AG09309 (cell line): ENCODE data around the gene ZDHHC24.

Source experiments
- DNase-seq: peaks from one replicate; pipeline ENCODE4 v3.0.0-alpha.2; 2010; ENCODE audit warnings: low read depth
- H3K4me3 ChIP-seq: 2 replicates; pipeline ENCODE4 v1.5.1; 2011; ENCODE audit warnings: mild to moderate bottlenecking, low read depth, low read length, moderate library complexity; ENCODE audit not compliant: control insufficient read depth
- CTCF ChIP-seq: IDR thresholded peaks from 2 replicates; pipeline ENCODE4 v1.5.1; 2011; ENCODE audit warnings: mild to moderate bottlenecking, low read depth, low read length, inconsistent platforms; ENCODE audit not compliant: insufficient read depth, control insufficient read depth; ENCODE audit errors: missing control alignments

The ZDHHC24 gene

DNA sequence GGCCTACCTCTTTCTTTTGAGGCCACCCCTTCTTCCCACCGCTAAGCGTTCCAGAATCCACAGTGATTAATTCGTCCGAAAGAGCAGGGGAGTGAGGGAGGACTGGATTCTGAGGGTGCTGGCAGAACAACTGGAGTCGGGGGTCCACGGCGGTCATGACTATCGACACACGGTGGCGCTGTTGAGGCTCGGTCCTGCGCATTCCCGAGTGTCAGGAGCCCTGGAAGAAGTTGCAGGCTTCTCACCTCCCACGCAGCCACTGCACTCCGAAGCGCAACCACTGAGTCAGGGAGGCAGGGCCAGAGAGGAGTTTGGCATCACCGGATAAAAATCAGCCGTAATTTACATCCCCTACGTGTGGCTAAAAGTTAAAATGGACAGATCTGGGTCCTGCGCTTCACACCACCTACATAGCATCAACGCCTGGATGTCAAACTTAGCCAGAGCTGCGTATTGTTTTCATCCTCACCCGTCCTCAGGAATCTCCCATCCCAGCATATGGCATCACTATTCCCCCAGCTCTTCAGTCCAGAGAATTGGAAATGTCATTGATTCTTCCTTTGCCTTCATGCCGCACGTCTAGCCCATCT, 33.3 kb upstream of the ZDHHC24 start:
- TF ChIP-seq CTCF: peak; percentile 85
- peak; percentile 23 for DNase-seq
- no peak overlapping the region for H3K4me3 ChIP-seq

DNA sequence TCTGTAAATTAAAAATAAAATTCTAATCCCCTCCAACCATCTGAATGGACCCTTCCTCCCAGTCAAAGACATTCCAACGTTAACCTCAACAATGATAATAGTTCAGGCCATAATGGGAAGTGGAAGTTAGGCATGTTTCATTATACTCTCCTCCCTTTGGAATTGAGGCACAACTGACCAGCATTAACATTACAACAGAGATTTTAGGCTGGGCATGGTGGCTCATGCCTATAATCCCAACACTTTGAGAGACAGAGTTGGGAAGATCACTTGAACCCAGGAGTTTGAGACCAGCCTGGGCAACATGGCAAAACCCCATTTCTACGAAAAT, 25.0 kb upstream of the ZDHHC24 start:
- H3K4me3 ChIP-seq: no peak overlapping the region
- DNase-seq: no peak
- TF ChIP-seq CTCF: no peak

DNA sequence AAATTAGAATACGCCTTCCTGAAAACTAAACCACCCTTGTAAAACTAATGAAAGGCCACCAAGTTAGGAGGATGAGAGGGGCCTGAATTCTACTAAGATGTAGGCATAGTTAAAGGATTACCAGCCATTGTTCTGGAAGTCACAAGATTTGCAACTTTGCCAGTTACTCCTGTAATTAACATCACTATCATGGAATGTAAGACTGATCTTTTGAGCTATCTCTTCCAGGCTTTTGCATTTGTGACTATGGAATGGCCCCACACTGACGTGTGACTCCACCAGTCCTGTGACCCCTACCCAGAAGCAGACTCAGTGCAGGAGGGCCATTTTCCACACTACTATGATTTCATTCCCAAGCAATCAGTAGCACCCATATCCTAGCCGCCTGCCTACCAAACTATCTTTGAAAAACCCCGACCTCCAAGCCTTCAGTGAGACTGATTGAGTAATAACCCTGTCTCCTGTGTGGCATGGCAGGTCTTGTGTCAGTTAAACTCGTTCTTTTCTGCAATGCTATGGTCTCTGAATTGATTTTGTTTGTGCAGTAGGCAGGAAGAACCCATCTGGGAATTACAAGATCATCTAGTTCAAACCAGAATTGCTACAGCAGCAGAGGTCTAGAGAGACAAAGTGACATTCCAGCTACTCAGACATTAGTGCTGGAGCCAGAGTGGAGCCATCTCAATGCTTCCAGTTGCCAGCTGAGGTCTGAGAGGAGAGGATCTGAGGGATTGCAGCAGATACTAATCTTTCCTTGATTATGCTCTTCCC, 24.4 kb upstream of the ZDHHC24 start:
- H3K4me3 ChIP-seq: no peak overlapping the region
- DNase-seq: no peak
- TF ChIP-seq CTCF: no peak

DNA sequence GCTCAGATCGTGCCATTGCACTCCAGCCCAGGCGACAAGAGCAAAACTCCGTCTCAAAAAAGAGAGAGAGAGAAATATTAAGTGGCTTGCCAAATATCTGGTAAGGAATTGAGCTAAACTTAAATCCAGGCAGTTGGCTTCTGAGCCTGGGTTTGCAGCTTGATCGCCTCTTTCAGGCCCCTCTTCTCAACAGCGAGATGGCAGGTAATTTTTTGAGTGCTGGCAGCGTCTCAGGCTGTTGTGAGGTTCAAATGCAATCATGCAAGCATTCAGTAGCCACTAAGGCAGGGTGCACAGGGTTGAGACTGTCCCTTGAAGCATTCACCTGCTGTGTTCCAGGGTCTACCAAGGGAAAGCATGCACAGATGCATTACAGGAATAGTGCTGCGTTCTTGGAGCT, 23.2 kb upstream of the ZDHHC24 start:
- no peak for DNase-seq
- no peak overlapping the region for H3K4me3 ChIP-seq
- no peak for TF ChIP-seq CTCF

GRCh38 chr11:66568124-66568916, 22.5 kb upstream of the ZDHHC24 start, which contains the start of gene CTSF:
CTSF (minus strand) TSS chr11:66568606; CDS start chr11:66568486, 120 bp downstream.
- peak within 1 kb of the TSS; percentile 45 for H3K4me3 ChIP-seq
- TF ChIP-seq CTCF: no peak
- no peak for DNase-seq

- no peak for TF ChIP-seq CTCF
- peak overlapping the region; percentile 45 for H3K4me3 ChIP-seq
- no peak for DNase-seq
Measured at GRCh38 chr11:66567787-66568123, 21.9 kb upstream of the ZDHHC24 start.
